Fibroblast of skin of right biceps (primary cell): ENCODE measurements around the gene SIAH1.
"Not testable (repeated sequence)": the region's sequence is repeated elsewhere in the genome, so short reads cannot be mapped to it uniquely, and the experiment has no call there.

ENCODE experiments used
- DNase-seq: peaks from one replicate; pipeline ENCODE4 v3.0.0-alpha.2; 2013

The SIAH1 gene

GRCh38 chr16:48392407-48392806, 7.2 kb upstream of the SIAH1 start:
- no peak for DNase-seq

- DNase-seq = no peak
These were observed 1.5 kb upstream of the SIAH1 start for GRCh38 chr16:48386559-48387312.

DNA sequence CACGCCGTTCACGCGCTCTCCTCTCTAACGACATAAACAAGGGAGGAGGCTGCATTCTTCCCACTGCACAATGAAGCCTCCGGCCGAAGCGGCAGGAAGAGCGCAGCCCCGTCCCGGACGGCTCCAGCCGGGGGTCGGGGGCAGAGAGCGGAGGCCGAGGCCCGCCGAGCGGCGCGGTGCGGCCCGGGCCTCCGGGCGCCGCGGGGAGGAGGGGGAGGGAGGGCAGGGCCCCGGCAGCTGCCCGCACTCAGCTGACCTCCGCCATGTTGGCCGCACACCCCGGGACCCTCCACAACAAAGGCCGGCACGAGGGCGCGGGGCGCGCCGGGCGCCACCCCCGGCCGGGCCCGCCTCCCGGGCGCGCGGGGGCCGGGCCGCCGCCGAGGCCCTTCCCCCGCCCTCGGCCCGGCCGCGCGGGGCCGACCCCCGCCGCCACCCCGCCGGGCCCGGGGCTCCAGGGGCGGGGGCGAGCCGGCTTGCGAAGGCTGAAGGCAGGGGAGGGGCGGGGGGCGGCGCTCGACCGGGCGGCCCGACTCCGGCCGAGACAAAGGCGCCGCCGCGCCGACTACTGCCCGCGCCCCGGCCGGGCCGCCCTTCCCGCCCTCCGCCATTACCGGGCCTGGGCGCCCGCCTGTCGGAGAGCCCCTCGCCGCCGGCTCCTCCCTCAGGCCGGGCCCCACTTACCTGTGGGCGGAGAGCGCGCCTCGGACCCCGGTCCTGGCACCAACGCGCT, 527 bp downstream of the SIAH1 start:
- peak; percentile 52 for DNase-seq

- peak; percentile 36 for DNase-seq
These were observed 1.2 kb downstream of the SIAH1 start for GRCh38 chr16:48383877-48384519.

DNA sequence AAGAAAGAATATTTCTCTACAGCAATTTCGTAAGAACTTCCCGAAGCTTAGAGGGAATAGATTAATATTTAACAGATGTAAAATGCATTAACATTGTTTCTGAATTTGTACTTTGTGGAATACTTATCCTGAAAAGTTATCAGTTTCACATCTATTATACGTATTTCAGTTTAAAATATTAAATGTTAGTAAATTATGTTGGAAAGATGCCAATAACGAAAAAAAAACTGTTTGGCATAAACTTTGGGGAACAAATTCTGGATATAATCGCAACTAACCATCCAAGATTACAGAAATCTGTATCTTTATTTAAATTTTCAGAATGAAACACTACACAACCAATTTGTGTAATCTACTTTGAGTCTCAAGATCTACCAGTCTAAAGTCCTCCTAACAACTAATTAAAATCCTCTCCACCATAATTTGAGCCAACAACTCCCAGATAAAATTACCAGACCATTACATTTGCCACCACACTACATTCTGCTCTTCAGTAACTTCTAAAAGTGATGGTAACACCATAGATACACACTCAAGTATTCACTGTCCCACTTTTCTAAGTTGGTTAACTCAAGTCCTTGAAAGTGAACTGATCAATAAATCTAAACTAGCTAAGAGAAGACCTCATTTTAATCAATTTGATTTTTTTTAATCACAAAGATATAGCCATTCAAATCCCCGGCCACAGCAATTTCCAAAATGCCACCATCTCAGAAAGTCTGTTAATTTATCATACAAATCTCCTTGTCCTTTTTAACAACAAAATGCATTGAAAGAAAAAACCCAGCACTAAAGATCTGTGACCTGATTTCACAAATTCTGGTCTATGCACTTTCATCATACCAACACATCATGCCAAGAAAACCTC, 2.0 kb downstream of the SIAH1 start:
- no peak for DNase-seq

DNA sequence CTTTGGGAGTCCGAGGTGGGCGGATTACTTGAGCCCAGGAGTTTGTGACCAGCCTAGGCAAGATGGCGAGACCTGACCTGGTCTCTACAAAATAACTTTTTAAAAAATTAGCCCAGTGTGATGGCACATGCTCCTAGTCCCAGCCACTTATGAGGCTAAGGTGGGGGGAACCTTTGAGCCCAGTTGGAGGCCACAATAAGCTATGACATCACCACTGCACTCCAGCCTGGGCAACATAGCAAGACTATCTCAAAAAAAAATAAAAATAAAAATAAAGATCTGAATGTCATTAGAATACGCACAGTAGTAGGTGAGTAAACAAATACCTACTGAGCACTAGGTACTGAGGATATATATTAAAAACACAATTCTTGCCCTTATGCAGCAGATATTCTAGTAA, 3.1 kb downstream of the SIAH1 start:
- no peak for DNase-seq

DNA sequence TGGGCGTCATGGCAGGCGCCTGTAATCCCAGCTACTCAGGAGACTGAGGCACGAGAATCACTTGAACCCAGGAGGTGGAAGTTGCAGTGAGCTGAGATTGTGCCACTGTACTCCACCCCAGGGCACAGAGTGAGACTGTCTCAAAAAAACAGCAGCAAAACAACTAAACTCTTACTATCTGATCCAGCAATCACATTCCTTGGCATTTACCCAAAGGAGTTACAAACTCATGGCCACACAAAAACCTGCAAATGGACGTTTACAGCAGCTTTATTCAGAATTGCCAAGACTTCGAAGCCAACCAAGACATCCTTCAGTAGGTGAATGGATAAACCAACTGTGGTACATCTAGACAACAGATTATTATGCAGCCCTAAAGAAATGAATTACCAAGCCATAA, 4.0 kb downstream of the SIAH1 start:
- peak; percentile 45 for DNase-seq

GRCh38 chr16:48378836-48379235, 6.4 kb downstream of the SIAH1 start:
- no peak for DNase-seq

- no peak for DNase-seq
These were observed 6.9 kb downstream of the SIAH1 start for GRCh38 chr16:48378276-48378675.

- not testable (repeated sequence) for DNase-seq
These were observed 7.9 kb downstream of the SIAH1 start for GRCh38 chr16:48377301-48377700.

DNA sequence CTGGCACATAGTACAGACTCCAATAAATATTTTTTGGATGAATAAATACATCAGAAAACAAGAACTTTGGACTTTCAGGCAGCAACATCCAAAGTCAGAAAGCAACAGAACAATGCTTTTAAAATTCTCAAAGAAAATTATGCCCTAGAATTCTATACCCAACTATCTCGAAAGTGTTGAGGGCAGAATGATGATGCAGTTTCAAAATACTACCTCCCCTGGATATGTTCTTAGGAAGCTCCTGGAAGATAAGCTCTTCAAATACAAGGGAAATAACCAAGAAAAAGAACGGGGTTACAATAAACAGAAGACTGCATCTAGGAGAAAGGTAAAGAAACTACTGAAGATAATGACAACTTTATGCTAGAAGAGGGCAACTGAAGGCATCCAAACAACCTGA, 11.0 kb downstream of the SIAH1 start:
- DNase-seq = no peak

DNA sequence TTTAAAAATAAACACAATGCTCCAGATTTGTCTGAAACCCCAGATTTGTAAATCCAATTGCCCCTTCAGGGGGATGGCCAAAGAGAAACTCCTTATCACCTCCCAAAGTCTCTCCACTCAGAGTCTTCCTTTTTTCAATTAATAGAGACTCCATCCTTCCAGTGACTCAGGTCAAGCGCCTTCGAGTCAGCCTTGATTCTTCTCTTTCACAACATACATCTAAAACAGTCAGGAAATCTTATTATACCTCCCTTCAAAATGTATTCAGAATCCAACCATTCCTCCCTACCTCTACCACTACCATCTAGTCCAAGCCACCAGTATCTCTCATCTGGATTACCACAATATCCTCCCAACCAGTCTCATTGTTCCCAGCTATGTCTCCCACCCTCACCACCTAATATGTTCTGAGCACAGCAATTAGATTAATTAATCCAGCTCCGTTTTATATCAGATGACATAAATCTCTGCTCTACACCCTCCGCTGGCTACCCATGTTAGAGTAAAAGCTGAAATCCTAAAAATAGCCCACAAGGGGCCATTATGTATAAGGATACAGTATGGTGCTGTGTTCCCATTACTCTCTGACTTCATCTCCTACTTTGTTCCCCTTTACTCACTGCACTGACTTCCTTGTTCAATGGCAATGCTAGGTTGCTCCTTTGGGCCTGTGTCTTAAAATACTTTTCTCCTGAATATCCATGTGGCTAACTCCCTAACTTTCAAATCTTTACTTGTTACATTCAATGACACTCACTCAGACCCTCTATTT, 11.8 kb downstream of the SIAH1 start:
- DNase-seq = peak; percentile 30

DNA sequence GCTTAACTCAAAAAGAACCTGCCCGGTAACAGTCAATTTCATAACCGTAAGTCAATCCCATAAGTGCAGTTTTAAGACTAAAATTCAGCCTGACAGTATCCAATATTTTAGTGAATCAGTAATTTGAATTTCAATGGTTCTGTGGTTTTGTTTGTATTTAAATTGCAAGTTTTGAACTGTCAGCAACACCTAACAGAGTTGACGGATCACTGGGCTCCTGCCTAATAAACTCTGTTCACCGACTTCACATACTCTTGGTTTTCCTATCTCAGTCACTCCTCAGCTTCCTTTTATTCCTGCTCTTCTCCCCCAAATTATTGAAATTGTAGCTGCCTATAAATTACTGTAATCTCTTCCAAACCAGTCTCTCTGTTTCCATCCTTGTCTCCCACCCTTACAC, 12.5 kb downstream of the SIAH1 start:
- no peak for DNase-seq

- peak; percentile 28 for DNase-seq
These were observed 13.8 kb downstream of the SIAH1 start for GRCh38 chr16:48371393-48371780.

GRCh38 chr16:48370668-48371392, 14.4 kb downstream of the SIAH1 start:
- not testable (repeated sequence) for DNase-seq

DNA sequence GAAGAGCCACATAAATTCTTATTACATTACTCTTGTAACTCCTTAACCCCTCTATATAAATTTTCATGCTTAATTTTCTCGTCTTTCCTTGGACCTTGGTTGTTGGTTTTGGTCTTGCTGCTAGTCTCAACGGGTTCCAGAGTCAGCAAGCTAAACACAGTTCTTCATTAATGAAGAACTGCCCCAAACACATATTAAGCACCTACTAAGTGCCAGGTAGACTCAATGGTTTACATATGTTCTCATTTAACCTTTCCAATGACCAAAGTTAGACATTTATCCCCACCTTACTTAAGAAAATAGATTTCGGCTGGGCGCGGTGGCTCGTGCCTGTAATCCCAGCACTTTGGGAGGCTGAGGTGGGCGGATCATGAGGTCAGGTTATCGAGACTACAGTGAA, 15.0 kb downstream of the SIAH1 start:
- no peak for DNase-seq

DNA sequence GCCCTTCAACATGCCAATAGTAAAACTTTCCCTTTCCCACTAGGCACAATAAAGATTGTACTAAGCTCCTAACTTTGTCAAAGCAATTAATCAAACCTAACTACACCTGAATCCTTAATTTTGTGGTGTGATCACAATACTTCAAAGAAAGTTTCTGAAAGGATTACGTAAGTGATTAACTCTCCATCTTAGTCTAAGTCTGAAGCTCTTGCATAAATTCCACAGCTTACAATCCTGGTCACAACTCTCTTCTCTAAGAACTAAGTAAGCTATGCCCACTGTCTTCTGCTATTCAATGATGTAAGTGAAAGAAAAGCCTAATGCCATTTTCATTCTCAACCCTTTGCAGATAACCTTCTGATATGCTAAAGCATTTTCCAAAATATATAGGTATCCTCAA, 15.4 kb downstream of the SIAH1 start:
- no peak for DNase-seq

- DNase-seq = peak; percentile 25
These were observed 17.7 kb downstream of the SIAH1 start for GRCh38 chr16:48367441-48368049.

DNA sequence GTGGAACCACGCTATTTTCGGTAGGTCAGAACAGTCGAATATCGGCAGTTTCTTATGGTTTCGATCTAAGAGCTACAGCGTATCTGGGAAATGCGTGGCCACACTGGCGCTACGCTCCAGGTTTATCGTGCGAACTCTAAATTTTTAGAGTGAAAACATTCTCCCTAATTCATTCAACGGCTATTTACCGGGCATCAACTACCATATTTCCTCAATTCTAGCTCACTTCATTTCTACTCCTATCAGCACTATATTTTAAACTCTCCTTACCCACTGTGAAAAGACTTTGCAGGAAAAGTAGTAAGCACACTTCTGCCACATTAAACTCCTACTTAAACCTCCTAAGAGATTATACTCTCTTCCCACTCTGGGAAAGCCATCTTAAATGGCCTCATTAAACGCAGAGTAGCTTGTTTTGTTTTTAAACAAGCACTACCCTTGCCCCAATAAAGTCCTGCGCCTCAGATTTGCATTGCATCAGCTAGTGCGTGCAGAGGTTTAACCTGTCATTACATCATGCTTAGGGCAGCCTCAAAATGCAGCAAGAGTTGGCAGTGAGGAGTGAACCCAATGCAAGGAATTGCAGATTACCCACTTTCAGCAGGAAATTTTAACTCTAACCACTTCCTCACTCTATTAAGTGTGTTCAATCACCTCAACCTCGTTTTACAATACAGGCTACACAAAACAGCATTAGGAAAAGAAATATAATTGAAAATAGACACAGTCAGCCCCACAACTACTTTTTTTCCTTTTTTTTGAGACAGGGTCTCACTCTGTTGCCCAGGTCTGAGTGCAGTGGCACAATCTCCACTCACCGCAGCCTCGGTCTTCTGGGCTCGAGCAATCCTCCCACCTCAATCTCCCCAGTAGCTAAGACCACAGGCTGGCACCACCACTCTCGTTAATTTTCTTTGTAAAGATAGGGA, 18.8 kb downstream of the SIAH1 start:
- peak; percentile 89 for DNase-seq
